Measurements from ENCODE around the gene WIZ.
A peak's percentile ranks its signal among the peaks of the same experiment; 100 is the strongest.

WIZ gene

DNA sequence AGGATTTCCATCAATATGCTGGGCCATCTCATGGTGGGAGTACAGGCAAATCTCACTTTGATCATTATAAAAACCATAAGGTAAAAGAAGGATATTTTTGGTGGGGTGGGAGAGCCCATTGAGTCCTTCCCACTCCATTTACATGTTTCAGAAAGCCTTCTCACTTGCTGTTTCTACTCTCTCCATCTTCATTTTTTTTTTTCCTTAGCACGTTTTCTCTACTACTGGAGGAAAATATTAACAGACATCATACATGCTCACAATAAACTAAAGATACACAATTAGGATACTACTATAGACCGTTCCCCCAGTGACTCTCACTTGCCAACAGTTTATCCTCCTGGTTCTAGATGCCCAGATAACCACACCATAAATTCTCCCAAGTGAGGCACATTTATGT lies 68.3 kb downstream of the WIZ start:
- Histone ChIP-seq H3K4me3 (ENCODE audit: low read depth, low read length) (no peak overlapping the region), H3K4me1 (ENCODE audit: control insufficient read depth, insufficient read depth, low read length) (peaks cover 6% of the 10 kb centered on the region), H3K36me3 (ENCODE audit: control insufficient read depth in 2 of 2, insufficient read depth in 1 of 2, low read length in 2 of 2) (peaks cover 10 to 26% of the 10 kb centered on the region in 2 experiments; a peak in 2 of 3 replicates), H3K9me3 (ENCODE audit: control insufficient read depth, insufficient read depth, low read depth, low read length) (no peaks in the 10 kb centered on the region), H3K27ac (ENCODE audit: extremely low read depth, low read depth, low read length) (no peak overlapping the region)
- CTCF ChIA-PET: no interaction called here
- peak; percentile 91 for TF ChIP-seq PRDM1 (tag by site-specific recombination; IDR thresholded peaks at IDR 0.05)
- TF ChIP-seq ZNF626 (tag by site-specific recombination; IDR thresholded peaks at IDR 0.05): no peak
- TF ChIP-seq, protein P1, sequence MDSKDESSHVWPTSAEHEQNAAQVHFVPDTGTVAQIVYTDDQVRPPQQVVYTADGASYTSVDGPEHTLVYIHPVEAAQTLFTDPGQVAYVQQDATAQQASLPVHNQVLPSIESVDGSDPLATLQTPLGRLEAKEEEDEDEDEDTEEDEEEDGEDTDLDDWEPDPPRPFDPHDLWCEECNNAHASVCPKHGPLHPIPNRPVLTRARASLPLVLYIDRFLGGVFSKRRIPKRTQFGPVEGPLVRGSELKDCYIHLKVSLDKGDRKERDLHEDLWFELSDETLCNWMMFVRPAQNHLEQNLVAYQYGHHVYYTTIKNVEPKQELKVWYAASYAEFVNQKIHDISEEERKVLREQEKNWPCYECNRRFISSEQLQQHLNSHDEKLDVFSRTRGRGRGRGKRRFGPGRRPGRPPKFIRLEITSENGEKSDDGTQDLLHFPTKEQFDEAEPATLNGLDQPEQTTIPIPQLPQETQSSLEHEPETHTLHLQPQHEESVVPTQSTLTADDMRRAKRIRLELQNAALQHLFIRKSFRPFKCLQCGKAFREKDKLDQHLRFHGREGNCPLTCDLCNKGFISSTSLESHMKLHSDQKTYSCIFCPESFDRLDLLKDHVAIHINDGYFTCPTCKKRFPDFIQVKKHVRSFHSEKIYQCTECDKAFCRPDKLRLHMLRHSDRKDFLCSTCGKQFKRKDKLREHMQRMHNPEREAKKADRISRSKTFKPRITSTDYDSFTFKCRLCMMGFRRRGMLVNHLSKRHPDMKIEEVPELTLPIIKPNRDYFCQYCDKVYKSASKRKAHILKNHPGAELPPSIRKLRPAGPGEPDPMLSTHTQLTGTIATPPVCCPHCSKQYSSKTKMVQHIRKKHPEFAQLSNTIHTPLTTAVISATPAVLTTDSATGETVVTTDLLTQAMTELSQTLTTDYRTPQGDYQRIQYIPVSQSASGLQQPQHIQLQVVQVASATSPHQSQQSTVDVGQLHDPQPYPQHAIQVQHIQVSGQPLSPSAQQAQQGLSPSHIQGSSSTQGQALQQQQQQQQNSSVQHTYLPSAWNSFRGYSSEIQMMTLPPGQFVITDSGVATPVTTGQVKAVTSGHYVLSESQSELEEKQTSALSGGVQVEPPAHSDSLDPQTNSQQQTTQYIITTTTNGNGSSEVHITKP (tag by site-specific recombination; IDR thresholded peaks at IDR 0.05): 0 out of 2 replicates have a peak, but pooled peaks have one; percentile 31
- POLR2A ChIA-PET: no interaction called here

DNA sequence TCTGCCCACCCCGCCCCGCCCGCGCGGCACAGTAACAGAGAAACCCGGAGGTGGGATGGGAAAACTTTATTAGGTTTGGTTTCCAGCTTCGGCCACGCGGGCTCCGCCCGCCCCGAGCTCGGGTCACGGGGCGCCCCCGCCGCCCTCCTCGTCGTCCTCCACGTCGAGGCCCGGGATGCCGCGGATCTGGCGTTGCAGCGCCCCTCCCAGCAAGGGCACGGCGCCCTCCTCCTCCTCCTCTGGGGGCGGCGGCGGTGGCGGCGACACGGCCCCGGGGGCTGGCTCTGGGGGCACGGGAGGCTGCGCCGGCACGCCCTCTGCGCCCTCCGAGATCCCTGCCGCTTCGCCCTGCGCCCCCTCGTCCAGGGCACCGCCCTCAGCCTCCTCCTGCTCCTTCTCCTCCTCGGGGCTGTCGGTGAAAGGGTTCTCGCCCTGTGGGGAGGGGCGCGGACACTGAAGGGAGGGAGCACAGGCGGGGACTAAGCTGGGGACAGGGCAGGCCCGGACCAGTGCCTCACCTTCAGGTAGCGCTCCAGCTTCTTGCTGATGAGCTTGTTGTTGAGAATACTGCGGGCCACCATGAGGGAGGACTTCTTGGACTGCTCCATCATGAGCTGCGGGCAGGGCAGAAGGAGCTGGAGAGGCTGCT lies 69.6 kb downstream of the WIZ start:
- Histone ChIP-seq H3K36me3 (ENCODE audit: control insufficient read depth in 2 of 2, insufficient read depth in 1 of 2, low read length in 2 of 2) (peaks cover 5 to 23% of the 10 kb centered on the region in 2 experiments; a peak in 2 of 3 replicates), H3K9me3 (ENCODE audit: control insufficient read depth, insufficient read depth, low read depth, low read length) (no peaks in the 10 kb centered on the region), H3K4me1 (ENCODE audit: control insufficient read depth, insufficient read depth, low read length) (peaks cover 6% of the 10 kb centered on the region), H3K4me3 (ENCODE audit: low read depth, low read length) (peak overlapping the region; percentile 49), H3K27ac (ENCODE audit: extremely low read depth, low read depth, low read length) (peak overlapping the region; percentile 74)
- ChIA-PET POLR2A (interaction anchor here (0.5 to 5.8 kb wide), 17 partner anchors 9 to 1281 kb away, joined by 3 to 94 read pairs (median 5); partner anchors contain the start of genes AKAP8L and BRD4), CTCF (interaction anchor here (0.6 to 1.3 kb wide), 5 partner anchors 12 to 327 kb away, joined by 3 to 6 read pairs (median 3); partner anchors contain the start of gene AKAP8L)
- TF ChIP-seq, protein P2, sequence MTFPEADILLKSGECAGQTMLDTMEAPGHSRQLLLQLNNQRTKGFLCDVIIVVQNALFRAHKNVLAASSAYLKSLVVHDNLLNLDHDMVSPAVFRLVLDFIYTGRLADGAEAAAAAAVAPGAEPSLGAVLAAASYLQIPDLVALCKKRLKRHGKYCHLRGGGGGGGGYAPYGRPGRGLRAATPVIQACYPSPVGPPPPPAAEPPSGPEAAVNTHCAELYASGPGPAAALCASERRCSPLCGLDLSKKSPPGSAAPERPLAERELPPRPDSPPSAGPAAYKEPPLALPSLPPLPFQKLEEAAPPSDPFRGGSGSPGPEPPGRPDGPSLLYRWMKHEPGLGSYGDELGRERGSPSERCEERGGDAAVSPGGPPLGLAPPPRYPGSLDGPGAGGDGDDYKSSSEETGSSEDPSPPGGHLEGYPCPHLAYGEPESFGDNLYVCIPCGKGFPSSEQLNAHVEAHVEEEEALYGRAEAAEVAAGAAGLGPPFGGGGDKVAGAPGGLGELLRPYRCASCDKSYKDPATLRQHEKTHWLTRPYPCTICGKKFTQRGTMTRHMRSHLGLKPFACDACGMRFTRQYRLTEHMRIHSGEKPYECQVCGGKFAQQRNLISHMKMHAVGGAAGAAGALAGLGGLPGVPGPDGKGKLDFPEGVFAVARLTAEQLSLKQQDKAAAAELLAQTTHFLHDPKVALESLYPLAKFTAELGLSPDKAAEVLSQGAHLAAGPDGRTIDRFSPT (tag by site-specific recombination; IDR thresholded peaks at IDR 0.05): peak; percentile 79; the same call in 1 of the 2 replicates
- TF ChIP-seq OVOL3 (tag by site-specific recombination; IDR thresholded peaks at IDR 0.05) (no peak), ZNF184 (tag by site-specific recombination; IDR thresholded peaks at IDR 0.05) (0 out of 2 replicates have a peak, but pooled peaks have one; percentile 29), ZSCAN23 (tag by site-specific recombination; IDR thresholded peaks at IDR 0.05) (no peak), SP7 (tag by site-specific recombination; IDR thresholded peaks at IDR 0.05) (peak; percentile 39; the same call in 1 of the 2 replicates), ZNF48 (tag by site-specific recombination; IDR thresholded peaks at IDR 0.05) (no peak), TCF7L2 (IDR thresholded peaks at IDR 0.05; ENCODE audit: borderline replicate concordance, low read depth, low read length) (no peak)
- TF ChIP-seq, protein P3, sequence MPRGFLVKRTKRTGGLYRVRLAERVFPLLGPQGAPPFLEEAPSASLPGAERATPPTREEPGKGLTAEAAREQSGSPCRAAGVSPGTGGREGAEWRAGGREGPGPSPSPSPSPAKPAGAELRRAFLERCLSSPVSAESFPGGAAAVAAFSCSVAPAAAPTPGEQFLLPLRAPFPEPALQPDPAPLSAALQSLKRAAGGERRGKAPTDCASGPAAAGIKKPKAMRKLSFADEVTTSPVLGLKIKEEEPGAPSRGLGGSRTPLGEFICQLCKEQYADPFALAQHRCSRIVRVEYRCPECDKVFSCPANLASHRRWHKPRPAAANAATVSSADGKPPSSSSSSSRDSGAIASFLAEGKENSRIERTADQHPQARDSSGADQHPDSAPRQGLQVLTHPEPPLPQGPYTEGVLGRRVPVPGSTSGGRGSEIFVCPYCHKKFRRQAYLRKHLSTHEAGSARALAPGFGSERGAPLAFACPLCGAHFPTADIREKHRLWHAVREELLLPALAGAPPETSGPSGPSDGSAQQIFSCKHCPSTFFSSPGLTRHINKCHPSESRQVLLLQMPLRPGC (tag by site-specific recombination; IDR thresholded peaks at IDR 0.05): no peak
- TF ChIP-seq, protein P4, sequence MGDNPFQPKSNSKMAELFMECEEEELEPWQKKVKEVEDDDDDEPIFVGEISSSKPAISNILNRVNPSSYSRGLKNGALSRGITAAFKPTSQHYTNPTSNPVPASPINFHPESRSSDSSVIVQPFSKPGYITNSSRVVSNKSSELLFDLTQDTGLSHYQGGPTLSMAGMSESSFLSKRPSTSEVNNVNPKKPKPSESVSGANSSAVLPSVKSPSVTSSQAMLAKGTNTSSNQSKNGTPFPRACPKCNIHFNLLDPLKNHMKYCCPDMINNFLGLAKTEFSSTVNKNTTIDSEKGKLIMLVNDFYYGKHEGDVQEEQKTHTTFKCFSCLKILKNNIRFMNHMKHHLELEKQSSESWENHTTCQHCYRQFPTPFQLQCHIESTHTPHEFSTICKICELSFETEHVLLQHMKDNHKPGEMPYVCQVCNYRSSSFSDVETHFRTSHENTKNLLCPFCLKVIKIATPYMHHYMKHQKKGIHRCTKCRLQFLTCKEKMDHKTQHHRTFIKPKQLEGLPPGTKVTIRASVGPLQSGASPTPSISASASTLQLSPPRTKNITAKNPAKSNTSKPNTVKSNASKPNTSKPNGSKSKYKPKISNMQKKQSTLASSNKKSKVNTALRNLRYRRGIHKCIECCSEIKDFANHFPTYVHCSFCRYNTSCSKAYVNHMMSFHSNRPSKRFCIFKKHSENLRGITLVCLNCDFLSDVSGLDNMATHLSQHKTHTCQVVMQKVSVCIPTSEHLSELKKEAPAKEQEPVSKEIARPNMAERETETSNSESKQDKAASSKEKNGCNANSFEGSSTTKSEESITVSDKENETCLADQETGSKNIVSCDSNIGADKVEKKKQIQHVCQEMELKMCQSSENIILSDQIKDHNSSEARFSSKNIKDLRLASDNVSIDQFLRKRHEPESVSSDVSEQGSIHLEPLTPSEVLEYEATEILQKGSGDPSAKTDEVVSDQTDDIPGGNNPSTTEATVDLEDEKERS (tag by site-specific recombination; IDR thresholded peaks at IDR 0.05): no peak
- TF ChIP-seq, protein P5, sequence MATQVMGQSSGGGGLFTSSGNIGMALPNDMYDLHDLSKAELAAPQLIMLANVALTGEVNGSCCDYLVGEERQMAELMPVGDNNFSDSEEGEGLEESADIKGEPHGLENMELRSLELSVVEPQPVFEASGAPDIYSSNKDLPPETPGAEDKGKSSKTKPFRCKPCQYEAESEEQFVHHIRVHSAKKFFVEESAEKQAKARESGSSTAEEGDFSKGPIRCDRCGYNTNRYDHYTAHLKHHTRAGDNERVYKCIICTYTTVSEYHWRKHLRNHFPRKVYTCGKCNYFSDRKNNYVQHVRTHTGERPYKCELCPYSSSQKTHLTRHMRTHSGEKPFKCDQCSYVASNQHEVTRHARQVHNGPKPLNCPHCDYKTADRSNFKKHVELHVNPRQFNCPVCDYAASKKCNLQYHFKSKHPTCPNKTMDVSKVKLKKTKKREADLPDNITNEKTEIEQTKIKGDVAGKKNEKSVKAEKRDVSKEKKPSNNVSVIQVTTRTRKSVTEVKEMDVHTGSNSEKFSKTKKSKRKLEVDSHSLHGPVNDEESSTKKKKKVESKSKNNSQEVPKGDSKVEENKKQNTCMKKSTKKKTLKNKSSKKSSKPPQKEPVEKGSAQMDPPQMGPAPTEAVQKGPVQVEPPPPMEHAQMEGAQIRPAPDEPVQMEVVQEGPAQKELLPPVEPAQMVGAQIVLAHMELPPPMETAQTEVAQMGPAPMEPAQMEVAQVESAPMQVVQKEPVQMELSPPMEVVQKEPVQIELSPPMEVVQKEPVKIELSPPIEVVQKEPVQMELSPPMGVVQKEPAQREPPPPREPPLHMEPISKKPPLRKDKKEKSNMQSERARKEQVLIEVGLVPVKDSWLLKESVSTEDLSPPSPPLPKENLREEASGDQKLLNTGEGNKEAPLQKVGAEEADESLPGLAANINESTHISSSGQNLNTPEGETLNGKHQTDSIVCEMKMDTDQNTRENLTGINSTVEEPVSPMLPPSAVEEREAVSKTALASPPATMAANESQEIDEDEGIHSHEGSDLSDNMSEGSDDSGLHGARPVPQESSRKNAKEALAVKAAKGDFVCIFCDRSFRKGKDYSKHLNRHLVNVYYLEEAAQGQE (tag by site-specific recombination; IDR thresholded peaks at IDR 0.05): 0 out of 2 replicates have a peak, but pooled peaks have one; percentile 21
- TF ChIP-seq, protein P6, sequence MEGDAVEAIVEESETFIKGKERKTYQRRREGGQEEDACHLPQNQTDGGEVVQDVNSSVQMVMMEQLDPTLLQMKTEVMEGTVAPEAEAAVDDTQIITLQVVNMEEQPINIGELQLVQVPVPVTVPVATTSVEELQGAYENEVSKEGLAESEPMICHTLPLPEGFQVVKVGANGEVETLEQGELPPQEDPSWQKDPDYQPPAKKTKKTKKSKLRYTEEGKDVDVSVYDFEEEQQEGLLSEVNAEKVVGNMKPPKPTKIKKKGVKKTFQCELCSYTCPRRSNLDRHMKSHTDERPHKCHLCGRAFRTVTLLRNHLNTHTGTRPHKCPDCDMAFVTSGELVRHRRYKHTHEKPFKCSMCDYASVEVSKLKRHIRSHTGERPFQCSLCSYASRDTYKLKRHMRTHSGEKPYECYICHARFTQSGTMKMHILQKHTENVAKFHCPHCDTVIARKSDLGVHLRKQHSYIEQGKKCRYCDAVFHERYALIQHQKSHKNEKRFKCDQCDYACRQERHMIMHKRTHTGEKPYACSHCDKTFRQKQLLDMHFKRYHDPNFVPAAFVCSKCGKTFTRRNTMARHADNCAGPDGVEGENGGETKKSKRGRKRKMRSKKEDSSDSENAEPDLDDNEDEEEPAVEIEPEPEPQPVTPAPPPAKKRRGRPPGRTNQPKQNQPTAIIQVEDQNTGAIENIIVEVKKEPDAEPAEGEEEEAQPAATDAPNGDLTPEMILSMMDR (tag by site-specific recombination; IDR thresholded peaks at IDR 0.05): peak; percentile 59

All from HEK293 (cell line).